OCI-LY1 (cell line): Measurements from ENCODE around the gene AGAP1.

Source experiments
- EZH2 ChIP-seq: fragments of 200-600 bp; sonication (generic), shearing (Covaris generic); IDR thresholded peaks from 2 replicates; pipeline ENCODE4 v1.8.0; 2017; ENCODE audit warnings: borderline replicate concordance, mixed run types, mild to moderate bottlenecking, antibody characterized with exemption, low read length, moderate library complexity, mixed read lengths
- TF ChIP-seq, protein P1 (sequence below): fragments of 200-600 bp; sonication (generic), shearing (Covaris generic); IDR thresholded peaks from 2 replicates; pipeline ENCODE4 v1.5.1; 2017; ENCODE audit warnings: mild to moderate bottlenecking, antibody characterized with exemption, low read length, moderate library complexity, mixed read lengths

DNA sequence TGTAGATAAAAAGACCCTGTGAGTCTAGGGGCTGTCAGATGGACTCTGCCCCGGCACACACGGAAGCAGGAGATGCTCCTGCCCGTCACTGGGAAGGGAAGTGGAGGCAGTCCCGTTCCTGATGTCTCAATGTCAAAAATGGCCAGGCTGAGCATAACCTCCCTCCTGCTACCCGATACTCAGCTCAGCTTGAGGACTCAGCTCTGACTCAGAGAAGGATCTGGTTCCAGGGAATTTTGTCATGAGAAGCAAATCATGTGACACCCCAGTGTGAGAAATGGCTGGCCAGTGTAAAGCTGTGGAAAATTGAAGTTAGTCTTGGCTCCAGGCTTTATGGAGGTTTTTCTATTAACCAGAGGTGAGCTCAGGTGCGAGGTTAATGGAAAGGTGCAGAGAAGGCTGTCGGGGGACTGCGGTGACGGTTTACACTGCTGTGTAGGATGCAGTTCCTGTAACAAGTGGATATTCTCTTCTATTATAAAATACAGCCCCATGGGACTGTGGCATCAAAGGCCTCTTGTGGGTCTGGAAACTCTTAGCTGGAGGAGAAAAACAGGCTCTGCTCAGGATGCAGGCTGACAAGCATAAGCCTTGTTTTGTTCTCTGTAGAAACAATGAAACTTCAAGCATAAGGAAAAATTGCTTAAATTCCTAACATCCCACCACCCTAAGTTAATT lies 24.7 kb upstream of the AGAP1 start:
- TF ChIP-seq, protein P1, sequence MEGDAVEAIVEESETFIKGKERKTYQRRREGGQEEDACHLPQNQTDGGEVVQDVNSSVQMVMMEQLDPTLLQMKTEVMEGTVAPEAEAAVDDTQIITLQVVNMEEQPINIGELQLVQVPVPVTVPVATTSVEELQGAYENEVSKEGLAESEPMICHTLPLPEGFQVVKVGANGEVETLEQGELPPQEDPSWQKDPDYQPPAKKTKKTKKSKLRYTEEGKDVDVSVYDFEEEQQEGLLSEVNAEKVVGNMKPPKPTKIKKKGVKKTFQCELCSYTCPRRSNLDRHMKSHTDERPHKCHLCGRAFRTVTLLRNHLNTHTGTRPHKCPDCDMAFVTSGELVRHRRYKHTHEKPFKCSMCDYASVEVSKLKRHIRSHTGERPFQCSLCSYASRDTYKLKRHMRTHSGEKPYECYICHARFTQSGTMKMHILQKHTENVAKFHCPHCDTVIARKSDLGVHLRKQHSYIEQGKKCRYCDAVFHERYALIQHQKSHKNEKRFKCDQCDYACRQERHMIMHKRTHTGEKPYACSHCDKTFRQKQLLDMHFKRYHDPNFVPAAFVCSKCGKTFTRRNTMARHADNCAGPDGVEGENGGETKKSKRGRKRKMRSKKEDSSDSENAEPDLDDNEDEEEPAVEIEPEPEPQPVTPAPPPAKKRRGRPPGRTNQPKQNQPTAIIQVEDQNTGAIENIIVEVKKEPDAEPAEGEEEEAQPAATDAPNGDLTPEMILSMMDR: no peak
- no peak for TF ChIP-seq EZH2
